Stimulated activated CD8-positive, alpha-beta memory T cell treated with anti-CD3 and anti-CD28 coated beads, Interleukin-7, amount 100 ng/mL, for 48 hours (primary cell): ENCODE measurements around the gene PHETA1.
"Not testable (repeated sequence)": the region's sequence is repeated elsewhere in the genome, so short reads cannot be mapped to it uniquely, and the experiment has no call there.

Source experiments
- DNase-seq, 2 donors: peaks; one replicate each; pipeline ENCODE4 v3.0.0-alpha.2; 2020; ENCODE audit warnings: low read depth in 1 of 2; ENCODE audit errors: extremely low read depth in 1 of 2

PHETA1 gene

GRCh38 chr12:111405859-111406473 is 37.1 kb upstream of the PHETA1 start, which contains the start of gene SH2B3:
TSS of gene SH2B3 (plus strand) at chr12:111405923. CDS start at chr12:111418146, 12,223 bp downstream.
- peak in 1 of 2 donors; percentile 58 for DNase-seq

GRCh38 chr12:111405149-111405858 is 36.4 kb upstream of the PHETA1 start:
- DNase-seq: peak; percentile 96 to 100

- peak; percentile 63 to 71 for DNase-seq
Measured at GRCh38 chr12:111404362-111405148, 35.7 kb upstream of the PHETA1 start.

GRCh38 chr12:111402490-111402824 is 33.6 kb upstream of the PHETA1 start:
- not testable (repeated sequence) for DNase-seq

GRCh38 chr12:111401167-111401605 is 32.3 kb upstream of the PHETA1 start:
- no peak for DNase-seq

DNA sequence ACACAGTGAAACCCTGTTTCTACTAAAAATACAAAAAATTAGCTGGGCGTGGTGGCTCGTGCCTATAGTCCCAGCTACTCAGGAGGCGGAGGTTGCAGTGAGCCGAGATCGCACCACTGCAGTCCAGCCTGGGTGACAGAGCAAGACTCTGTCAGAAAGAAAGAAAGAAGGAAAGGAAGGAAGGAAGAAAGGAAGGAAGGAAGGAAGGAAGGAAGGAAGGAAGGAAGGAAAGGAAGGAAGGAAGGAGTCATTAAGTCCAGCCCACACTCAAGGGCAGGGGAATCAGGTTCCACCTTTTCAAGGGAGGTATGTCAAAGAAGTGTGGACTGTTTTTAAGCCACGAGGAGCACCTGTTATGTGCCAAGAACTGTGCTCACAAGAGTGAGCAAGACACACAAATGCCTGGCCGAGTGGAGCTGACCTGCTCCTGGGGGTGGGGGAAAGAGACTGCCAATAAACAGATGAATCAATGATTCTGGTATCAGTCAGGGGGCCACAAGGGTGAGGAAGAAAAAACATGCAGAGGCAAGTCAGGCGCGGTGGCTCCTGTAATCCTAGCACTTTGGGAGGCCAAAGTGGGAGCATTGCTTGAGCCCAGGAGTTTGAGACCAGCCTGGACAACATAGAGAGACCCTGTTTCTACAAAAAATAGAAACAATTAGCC is 31.0 kb upstream of the PHETA1 start:
- DNase-seq: not testable (repeated sequence)

DNA sequence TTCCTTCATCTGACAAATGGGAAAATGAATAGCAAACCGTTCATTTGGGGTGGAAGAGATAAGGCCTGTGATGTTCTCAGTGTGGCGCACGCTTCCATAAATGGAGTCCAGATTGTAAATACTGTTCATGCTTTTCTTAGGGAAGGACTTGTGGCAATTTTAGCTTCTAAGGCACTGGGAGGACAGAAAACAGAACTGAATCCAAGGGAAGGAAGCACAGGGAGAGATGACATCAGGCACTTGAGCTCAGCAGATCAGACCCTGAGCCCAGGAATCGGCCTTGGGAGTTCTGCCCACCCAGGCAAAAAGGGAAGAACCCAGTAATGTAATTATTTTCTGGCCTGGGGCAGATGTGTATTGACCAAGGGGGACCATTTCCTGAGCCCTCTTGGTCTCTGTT is 29.6 kb upstream of the PHETA1 start:
- DNase-seq: no peak

DNA sequence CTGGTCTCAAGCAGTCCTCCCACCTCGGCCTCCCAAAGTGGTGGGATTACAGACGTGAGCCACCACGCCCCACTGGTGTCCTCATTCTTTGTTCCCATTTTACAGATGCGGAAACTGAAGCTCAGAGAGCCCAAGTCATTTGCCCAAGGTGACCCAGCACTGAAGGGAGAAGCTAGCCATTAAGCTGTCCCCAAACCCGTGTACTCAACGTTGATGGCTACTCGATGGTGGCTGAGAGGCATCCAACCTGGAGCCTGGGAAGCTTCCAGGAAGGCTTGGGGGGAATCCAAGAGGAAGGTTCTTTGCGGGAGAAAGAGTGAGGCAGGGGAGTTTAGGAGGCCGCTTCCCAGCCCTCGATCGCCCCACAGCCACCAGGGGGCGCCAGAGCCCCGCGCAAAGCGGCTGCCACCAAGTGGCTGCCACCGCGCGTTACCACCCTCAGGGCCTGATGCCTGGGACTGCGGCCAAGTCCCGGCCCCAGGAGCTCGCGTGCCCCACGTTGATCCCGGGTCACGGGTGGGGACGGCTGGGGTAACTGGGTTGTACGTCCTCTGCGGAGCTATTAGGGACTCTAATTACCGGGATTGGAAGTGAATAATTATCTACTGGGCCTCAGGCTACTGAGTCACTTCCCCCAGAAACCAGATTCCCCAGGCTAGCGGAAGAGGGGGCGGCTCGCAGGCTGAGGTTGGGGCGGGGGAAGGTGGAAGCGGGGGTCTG is 28.0 kb upstream of the PHETA1 start:
- peak; percentile 67 to 72 for DNase-seq

GRCh38 chr12:111396271-111396670 is 27.4 kb upstream of the PHETA1 start:
- DNase-seq: not testable (repeated sequence)

DNA sequence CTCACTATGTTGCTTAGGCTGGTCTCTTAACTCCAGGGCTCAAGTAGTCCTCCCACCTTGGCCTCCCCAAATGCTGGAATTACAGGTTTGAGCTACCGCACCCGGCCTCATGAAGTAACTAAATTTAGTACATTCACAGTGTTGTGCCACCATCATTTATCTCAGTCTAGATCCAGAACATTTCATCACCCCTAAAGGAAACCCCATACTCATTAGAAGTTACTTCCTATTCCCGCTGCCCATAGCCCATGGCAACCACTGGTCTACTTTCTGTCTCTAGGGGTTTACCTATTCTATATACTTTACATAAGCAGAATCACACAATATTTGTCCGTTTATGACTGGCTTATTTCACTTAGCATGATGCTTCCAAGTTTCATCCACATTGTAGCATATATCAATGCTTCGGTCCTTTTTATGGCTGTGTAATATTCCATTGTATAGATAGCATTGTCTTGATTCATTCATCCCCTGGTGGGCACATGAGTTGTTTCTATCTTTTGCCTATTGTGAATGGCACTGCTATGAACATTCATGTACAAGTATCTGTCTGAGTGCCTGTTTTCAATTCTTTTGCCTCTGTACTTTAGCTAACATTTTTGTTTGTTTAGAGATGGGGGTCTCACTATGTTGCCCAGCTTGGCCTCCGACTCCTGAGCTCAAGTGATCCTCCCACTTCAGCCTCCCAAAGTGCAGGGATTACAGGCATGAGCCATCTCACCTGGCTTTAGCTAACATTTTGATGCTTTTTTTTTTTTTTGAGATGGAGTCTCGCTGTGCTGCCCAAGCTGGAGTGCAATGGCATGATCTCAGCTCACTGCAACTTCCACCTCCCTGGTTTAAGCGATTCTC is 26.7 kb upstream of the PHETA1 start:
- no peak for DNase-seq

DNA sequence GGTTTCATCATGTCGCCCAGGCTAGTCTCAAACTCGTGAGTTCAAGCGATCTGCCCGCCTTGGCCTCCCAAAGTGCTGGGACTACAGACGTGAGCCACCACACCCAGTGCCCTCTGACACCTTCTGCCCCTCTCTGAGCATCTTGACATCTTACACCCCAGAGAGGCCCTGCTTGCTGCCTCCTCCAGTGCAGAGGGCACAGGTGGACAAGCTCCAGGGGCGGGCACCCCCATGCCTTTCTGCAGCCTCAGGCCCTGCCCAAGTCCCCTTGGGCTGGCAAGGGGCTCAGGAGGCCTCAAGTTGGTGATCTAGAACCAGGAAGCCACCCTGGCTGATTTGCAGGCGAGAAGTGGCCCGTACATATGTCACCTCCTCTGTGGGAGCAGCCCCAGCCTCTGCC is 25.6 kb upstream of the PHETA1 start:
- no peak for DNase-seq

DNA sequence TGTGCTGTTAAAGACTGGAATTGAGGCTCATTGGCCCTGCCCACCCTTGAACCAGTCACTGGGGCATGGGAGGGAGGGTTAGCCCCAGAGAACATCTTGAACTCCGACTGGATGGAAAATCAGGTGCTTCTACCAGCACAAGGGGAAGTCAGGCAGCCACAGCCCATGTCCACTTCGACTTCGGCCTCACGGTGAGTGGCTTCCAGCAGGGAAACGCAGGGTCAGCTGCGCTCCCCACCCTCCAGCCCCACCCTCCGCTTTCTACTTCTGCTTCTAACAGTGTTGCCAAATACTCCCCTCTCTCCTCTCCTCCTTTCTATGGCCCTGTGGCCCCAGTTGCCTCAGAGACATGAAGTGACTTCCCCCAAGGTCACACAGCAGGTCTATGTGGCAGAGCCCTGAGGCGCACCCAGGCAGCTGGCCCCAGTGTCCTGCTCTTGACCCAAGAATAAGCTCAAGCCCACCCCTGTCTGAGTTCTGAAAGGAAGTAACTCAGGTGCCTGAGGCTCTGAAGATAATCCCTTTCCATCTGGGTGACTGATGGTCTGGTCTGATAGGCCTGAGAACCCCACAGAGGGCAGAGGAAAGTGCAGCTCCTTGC is 24.9 kb upstream of the PHETA1 start:
- DNase-seq: no peak

- DNase-seq: no peak
Measured at GRCh38 chr12:111390910-111391309, 22.0 kb upstream of the PHETA1 start.

GRCh38 chr12:111389635-111390034 is 20.7 kb upstream of the PHETA1 start:
- DNase-seq: no peak

GRCh38 chr12:111387747-111388323 is 18.9 kb upstream of the PHETA1 start:
- no peak for DNase-seq

DNA sequence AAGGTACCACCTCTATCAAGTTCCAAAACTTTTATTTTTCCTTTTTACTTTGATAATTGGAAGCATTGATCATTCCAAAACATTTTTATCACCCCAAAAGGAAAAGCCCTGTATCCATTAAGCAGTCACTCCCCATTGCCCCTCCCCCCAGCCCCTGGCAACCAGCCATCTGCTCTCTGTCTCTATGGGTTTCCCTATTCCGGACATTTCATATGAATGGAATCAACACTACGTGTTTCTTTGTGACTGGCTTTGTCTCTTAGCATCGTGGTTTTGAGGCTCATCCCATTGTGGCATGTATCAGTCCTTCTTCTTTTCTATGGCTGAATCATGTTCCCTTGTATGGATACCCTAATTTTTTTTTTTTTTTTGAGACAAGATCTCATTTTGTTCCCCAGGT is 18.0 kb upstream of the PHETA1 start:
- no peak for DNase-seq

- no peak for DNase-seq
Measured at GRCh38 chr12:111384596-111384995, 15.7 kb upstream of the PHETA1 start.

DNA sequence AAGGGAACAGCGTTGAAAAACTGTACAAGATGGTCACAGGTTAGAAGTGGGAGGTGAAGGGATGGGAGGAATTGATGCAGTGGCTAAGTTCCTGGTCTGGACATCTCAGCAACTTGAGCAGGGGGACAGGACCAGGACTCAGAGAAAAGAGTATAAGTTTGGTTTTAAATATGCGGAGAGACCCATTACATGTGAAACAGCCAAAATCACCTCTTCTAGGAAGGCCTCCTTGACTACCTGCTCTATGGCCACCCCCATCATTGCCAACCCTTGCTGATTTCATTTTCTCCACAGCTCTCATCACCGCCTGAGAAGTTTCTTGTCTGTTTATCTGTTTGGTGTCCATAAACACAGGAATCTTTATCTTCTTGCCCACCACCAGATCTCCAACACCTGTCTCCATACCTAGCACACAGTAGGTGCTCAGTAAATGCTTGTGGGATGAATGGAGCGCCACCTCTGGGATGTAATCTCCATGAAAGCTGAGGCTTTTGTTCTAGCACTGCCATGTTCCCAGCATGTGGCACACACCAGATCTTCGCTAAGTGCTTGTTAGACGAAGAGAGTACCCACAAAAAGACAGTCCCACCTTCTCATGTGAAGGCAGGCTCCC is 11.2 kb upstream of the PHETA1 start:
- no peak for DNase-seq
